K562 (cell line): ENCODE data around the gene MYO18B. TPM values are rescaled to one million over a fixed set of nuclear protein-coding genes. Genes with fewer than 3 reads are reported as not detected.

ENCODE experiments used
- ATAC-seq: fragments of 200-7000 bp; cut with Tn5 transposase; 3 replicates; pipeline ENCODE4 v1.9.1; 2020; ENCODE audit warnings: moderate library complexity
- BruUV-seq: library from RNA; stranded (reverse); fragments of 400-500 nt; replicated peaks from 2 replicates; lab custom pipeline; 2021; lab: Mats Ljungman, UMichigan
- CTCF ChIA-PET: fragments of 300-600 bp; formaldehyde crosslinking; extraction: SDS; loops from one replicate; lab custom pipeline; 2021; ENCODE audit warnings: low intra/inter-chr PET ratio; lab: Yijun Ruan, JAX
- POLR2A ChIA-PET: fragments of 300-600, 350-650 bp; sonication (Branson Sonifier 250); formaldehyde crosslinking; extraction: SDS; loops from one replicate; lab custom pipeline; 2021; ENCODE audit warnings: antibody characterized with exemption, inconsistent platforms; lab: Yijun Ruan, JAX
- DNase-seq, 4 experiments: peaks; one replicate each; pipeline versions ENCODE4 v3.0.0 to v3.0.0-alpha.2; 2011 to 2018; ENCODE audit warnings: low spot score in 3 of 4, mixed read lengths in 3 of 4; ENCODE audit errors: extremely low read depth in 1 of 4
- FAIRE-seq: peaks from 2 replicates; lab custom pipeline; 2011; peaks lifted over from hg19 to GRCh38; lab: Jason Lieb, UNC
- H2AFZ ChIP-seq: 2 replicates; pipeline ENCODE4 v1.6.0; 2011; ENCODE audit warnings: low read depth, low read length, control low read depth, inconsistent platforms
- H3K27ac ChIP-seq: fragments of 200-600 bp; 3 replicates; pipeline ENCODE4 v1.8.0; 2011; ENCODE audit warnings: low read depth, mild to moderate bottlenecking, control low read depth, inconsistent platforms, low read length, moderate library complexity, mixed read lengths; ENCODE audit errors: extremely low read depth
- H3K27me3 ChIP-seq, 2 experiments: fragments of 300-600 bp in 1 of 2; 2 replicates in 1 of 2; 3 replicates in 1 of 2; pipeline versions ENCODE4 v1.6.0 to v1.8.0; 2011; ENCODE audit warnings: inconsistent platforms in 2 of 2, low read length in 2 of 2, mild to moderate bottlenecking in 1 of 2, mixed read lengths in 1 of 2, moderate library complexity in 1 of 2; ENCODE audit not compliant: control insufficient read depth in 2 of 2, insufficient read depth in 2 of 2
- H3K36me3 ChIP-seq: fragments of 300-600 bp; 3 replicates; pipeline ENCODE4 v1.8.0; 2011; ENCODE audit warnings: mild to moderate bottlenecking, low read length, inconsistent platforms; ENCODE audit not compliant: control insufficient read depth, insufficient read depth
- H3K4me1 ChIP-seq, 2 experiments: fragments of 200-600 bp in 1 of 2; replicated peaks in 1 of 2; 2 replicates in 1 of 2; 3 replicates in 1 of 2; pipeline versions ENCODE4 v1.5.1 to v1.8.0; 2011; ENCODE audit warnings: inconsistent platforms in 2 of 2, low read length in 2 of 2, mild to moderate bottlenecking in 1 of 2, mixed read lengths in 1 of 2, moderate library complexity in 1 of 2; ENCODE audit not compliant: control insufficient read depth in 2 of 2, insufficient read depth in 2 of 2
- H3K4me2 ChIP-seq: 2 replicates; pipeline ENCODE4 v1.6.1; 2011; ENCODE audit warnings: low read length, control low read depth, inconsistent platforms, mixed read lengths; ENCODE audit not compliant: insufficient read depth
- H3K4me3 ChIP-seq: fragments of 200-600 bp; sonication (generic), shearing (Covaris generic); 2 replicates; pipeline ENCODE4 v1.5.1; 2016; ENCODE audit warnings: control low read depth, inconsistent platforms
- H3K79me2 ChIP-seq: fragments of 200-600 bp; 3 replicates; pipeline ENCODE4 v1.8.0; 2011; ENCODE audit warnings: low read length, inconsistent platforms; ENCODE audit not compliant: control insufficient read depth, insufficient read depth
- H3K9ac ChIP-seq, 2 experiments: 2 replicates each; pipeline versions ENCODE4 v1.6.0 to v1.6.1; 2011; ENCODE audit warnings: low read depth in 2 of 2, low read length in 2 of 2, control low read depth in 1 of 2, inconsistent platforms in 1 of 2, mild to moderate bottlenecking in 1 of 2, mixed read lengths in 1 of 2; ENCODE audit not compliant: insufficient read depth in 1 of 2
- H3K9me1 ChIP-seq: one replicate; pipeline ENCODE4 v1.6.0; 2011; ENCODE audit warnings: inconsistent platforms, mild to moderate bottlenecking, low read length, moderate library complexity; ENCODE audit not compliant: control insufficient read depth, insufficient read depth
- H3K9me3 ChIP-seq: replicated peaks from 2 replicates; pipeline ENCODE4 v1.5.1; 2011; ENCODE audit warnings: low read depth, low read length, inconsistent platforms; ENCODE audit not compliant: control insufficient read depth, insufficient read depth
- H4K20me1 ChIP-seq: replicated peaks from 2 replicates; pipeline ENCODE4 v1.6.1; 2011; ENCODE audit warnings: low read length, inconsistent platforms, mixed read lengths; ENCODE audit not compliant: control insufficient read depth, insufficient read depth
- CBFA2T2 ChIP-seq: fragments of 450-650 bp; conservative IDR thresholded peaks from 2 replicates; pipeline ENCODE4 v1.6.1; 2017; ENCODE audit warnings: mild to moderate bottlenecking
- CTBP1 ChIP-seq: fragments of 450-650 bp; IDR thresholded peaks from 2 replicates; pipeline ENCODE4 v1.6.1; 2016; ENCODE audit warnings: borderline replicate concordance
- HDAC2 ChIP-seq: fragments of 450-650 bp; IDR thresholded peaks from 2 replicates; pipeline ENCODE4 v1.6.1; 2016; ENCODE audit warnings: mild to moderate bottlenecking
- HIVEP1 ChIP-seq: fragments of 250-450 bp; sonication (Bioruptor Pico); IDR thresholded peaks from 2 replicates; pipeline ENCODE4 v1.4.0; 2020; ENCODE audit warnings: mild to moderate bottlenecking
- HLTF ChIP-seq: fragments of 450-650 bp; IDR thresholded peaks from 2 replicates; pipeline ENCODE4 v1.6.1; 2016
- NCOA4 ChIP-seq: fragments of 450-650 bp; IDR thresholded peaks from 2 replicates; pipeline ENCODE4 v1.6.1; 2018; ENCODE audit warnings: mild to moderate bottlenecking; ENCODE audit not compliant: partially characterized antibody
- RBM15 ChIP-seq: fragments of 200-400 bp; formaldehyde crosslinking; IDR thresholded peaks from 2 replicates; pipeline ENCODE4 v1.6.1; 2018; ENCODE audit warnings: mild to moderate bottlenecking, low read length, moderate library complexity; ENCODE audit not compliant: insufficient read depth
- RBM39 ChIP-seq: fragments of 200-400 bp; formaldehyde crosslinking; optimal IDR thresholded peaks from 2 replicates; pipeline ENCODE3; 2018; ENCODE audit warnings: low read depth, low read length
- TAF1 ChIP-seq: IDR thresholded peaks from 2 replicates; pipeline ENCODE4 v1.6.1; 2011; ENCODE audit warnings: mild to moderate bottlenecking, low read length, moderate library complexity; ENCODE audit not compliant: insufficient read depth, control insufficient read depth, severe bottlenecking; ENCODE audit errors: extremely low read depth
- ZNF121 ChIP-seq: sonication (generic); formaldehyde crosslinking; conservative IDR thresholded peaks from 2 replicates; pipeline ENCODE4 v1.8.0; 2022; ENCODE audit warnings: missing genetic modification reagents
- WGBS: fragments of 100-300 bp; shearing (Covaris generic); methylation state at CpG from one replicate; pipeline ENCODE4 v1.1.6; 2016; ENCODE audit warnings: low coverage, mixed read lengths; ENCODE audit not compliant: insufficient coverage; ENCODE audit errors: missing lambda C conversion rate; 5-methylcytosine and 5-hydroxymethylcytosine counted together
- in situ Hi-C: fragments of 300-500 bp; cut with MboI; formaldehyde crosslinking; loops from 4 replicates; pipeline ENCODE4 v1.15.0; 2018; ENCODE audit warnings: inconsistent platforms, mixed read lengths
- intact Hi-C: fragments of 100-400 bp; cut with micrococcal nuclease; formaldehyde crosslinking; loops from 2 replicates; pipeline ENCODE4 v1.14.2; 2022
- polyA plus RNA-seq, 8 experiments: library from polyadenylated mRNA; depleted of rRNA in 4 of 8; stranded (reverse) in 5 of 8; unstranded in 3 of 8; fragments of >200 nt; fragmentation: Nextera tagmentation in 2 of 8; fragmentation: Illumina TruSeq in 1 of 8; extraction: Ambion mirVana in 2 of 8; extraction: Trizol in 1 of 8; gene quantifications; 2 replicates each; pipeline versions ENCODE4 v1.2.1 to v1.2.3, GENCODE V29; 2011 to 2014; ENCODE audit warnings: inconsistent platforms in 1 of 8, missing spikeins in 1 of 8
- total RNA-seq, 7 experiments: library from RNA; depleted of rRNA in 6 of 7; stranded (reverse); fragments of >200 nt in 6 of 7; fragmentation: Illumina TruSeq in 2 of 7; extraction: Trizol in 2 of 7; gene quantifications; 2 replicates each; pipeline versions ENCODE4 v1.2.1 to v1.2.3, GENCODE V29; 2011 to 2021; ENCODE audit warnings: low replicate concordance in 1 of 7
- TF ChIP-seq, protein P1 (sequence below): IDR thresholded peaks from 2 replicates; pipeline ENCODE4 v1.6.1; 2011; ENCODE audit not compliant: insufficient read length; ENCODE audit errors: extremely low read depth
- TF ChIP-seq, protein P2 (sequence below): fragments of 250-450 bp; sonication (Bioruptor Pico); IDR thresholded peaks from 2 replicates; pipeline ENCODE4 v1.8.0; 2022; ENCODE audit warnings: moderate library complexity, mild to moderate bottlenecking, inconsistent platforms

The MYO18B gene
- total and polyA plus RNA-seq, 9 of the 15 experiments (the other 6 are each of a cell fraction or from before 2014, with no cell fraction given), result 0.06 to 7.0 (median 4.3) TPM

DNA sequence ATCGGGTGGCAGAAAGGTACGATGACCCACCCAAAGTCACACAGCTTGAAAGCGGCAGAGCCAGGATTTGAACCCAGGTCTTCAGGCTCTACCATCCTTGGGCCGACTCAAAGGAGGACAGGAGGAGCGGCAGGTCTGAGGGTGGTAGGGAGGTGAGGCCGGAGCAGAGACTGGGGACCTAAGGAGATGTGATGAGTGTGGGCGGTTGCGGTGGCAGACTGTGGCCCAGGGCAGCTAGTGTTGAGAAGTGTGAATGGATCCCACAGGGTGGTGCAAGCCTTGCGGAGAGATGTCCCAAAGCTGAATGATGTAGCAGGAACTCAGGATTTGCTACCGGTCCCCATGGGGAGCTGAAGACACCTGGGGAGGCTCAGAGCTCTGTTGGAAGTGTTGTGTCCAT, 180.2 kb downstream of the MYO18B start:
- Histone ChIP-seq H3K36me3 (no peaks in the 10 kb centered on the region; the same call in 2 of the 3 replicates), H2AFZ (no peak overlapping the region), H3K27me3 (no peaks in the 10 kb centered on the region), H3K4me3 (no peak overlapping the region), H3K4me1 (no peaks in the 10 kb centered on the region)
- CTCF ChIA-PET, result no interaction called here
- TF ChIP-seq HLTF (no peak), NCOA4 (no peak)
- TF ChIP-seq, protein P1, sequence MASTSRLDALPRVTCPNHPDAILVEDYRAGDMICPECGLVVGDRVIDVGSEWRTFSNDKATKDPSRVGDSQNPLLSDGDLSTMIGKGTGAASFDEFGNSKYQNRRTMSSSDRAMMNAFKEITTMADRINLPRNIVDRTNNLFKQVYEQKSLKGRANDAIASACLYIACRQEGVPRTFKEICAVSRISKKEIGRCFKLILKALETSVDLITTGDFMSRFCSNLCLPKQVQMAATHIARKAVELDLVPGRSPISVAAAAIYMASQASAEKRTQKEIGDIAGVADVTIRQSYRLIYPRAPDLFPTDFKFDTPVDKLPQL, result no peak
- TF ChIP-seq, all 486 proteins: peak for 0
- Histone ChIP-seq H3K9me1 (no peaks in the 10 kb centered on the region), H3K9me3 (no peaks in the 10 kb centered on the region), H3K79me2 (no peaks in the 10 kb centered on the region), H3K4me2 (no peak overlapping the region), H3K27ac (no peak overlapping the region), H4K20me1 (no peaks in the 10 kb centered on the region), H3K9ac (no peak overlapping the region)
- in situ Hi-C loops, result no loop called here
- POLR2A ChIA-PET, result interaction anchor here (1.1 kb wide), 1 partner anchor 11 kb away, joined by 3 read pairs; no protein-coding TSS in a partner anchor
- BruUV-seq, result no TSS peak
- DNase-seq (no peak), FAIRE-seq (no peak), ATAC-seq (no peak)
- intact Hi-C loops, result no loop called here
- 87% methylated on average over 3 of the region's 10 CpGs for WGBS

DNA sequence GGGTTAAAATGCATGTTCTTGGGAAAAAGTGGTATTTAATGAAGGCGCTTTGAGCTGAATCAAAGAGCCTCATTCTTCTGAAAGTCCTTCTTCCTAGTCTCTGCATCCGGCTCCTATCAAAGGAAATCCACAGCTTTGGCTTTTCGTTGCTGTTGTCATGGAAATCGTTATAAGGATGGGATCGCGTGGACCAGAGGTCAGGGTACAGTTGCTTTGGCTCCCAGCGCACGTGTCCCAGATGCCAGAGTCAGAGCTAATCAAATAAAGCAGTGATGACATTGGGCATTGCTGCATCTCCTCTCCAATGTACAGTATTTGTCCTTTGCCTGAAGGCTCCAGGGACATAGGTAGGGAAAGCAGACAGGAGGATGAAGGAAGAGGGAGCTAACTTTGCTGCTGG, 181.9 kb downstream of the MYO18B start:
- Histone ChIP-seq H3K9me1 (no peaks in the 10 kb centered on the region), H2AFZ (no peak overlapping the region), H3K4me3 (no peak overlapping the region), H3K27ac (no peak overlapping the region), H3K4me2 (no peak overlapping the region), H3K79me2 (no peaks in the 10 kb centered on the region), H3K9me3 (no peaks in the 10 kb centered on the region), H3K27me3 (no peaks in the 10 kb centered on the region), H3K4me1 (no peaks in the 10 kb centered on the region), H3K36me3 (no peaks in the 10 kb centered on the region; the same call in 2 of the 3 replicates), H4K20me1 (no peaks in the 10 kb centered on the region), H3K9ac (no peak overlapping the region)
- 79% methylated on average over 7 of the region's 8 CpGs for WGBS
- no peak for DNase-seq
- BruUV-seq, result no TSS peak
- intact Hi-C loops, result no loop called here
- no peak for ATAC-seq
- FAIRE-seq, result no peak
- POLR2A ChIA-PET, result no interaction called here
- CTCF ChIA-PET, result no interaction called here
- TF ChIP-seq RBM39 (no peak), RBM15 (no peak), HIVEP1 (CRISPR knock-in tag) (no peak), CBFA2T2 (no peak), CTBP1 (no peak), TAF1 (no peak), ZNF121 (CRISPR knock-in tag) (no peak), HDAC2 (no peak)
- TF ChIP-seq, protein P2, sequence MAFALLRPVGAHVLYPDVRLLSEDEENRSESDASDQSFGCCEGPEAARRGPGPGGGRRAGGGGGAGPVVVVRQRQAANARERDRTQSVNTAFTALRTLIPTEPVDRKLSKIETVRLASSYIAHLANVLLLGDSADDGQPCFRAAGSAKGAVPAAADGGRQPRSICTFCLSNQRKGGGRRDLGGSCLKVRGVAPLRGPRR (CRISPR knock-in tag), result no peak
- in situ Hi-C loops, result no loop called here
